Activated T-helper 2 cell treated with anti-CD3 and anti-CD28 coated beads, Interferon-gamma antibody, Interleukin-2, Interleukin-4, amounts not matched to agents 10 μg/mL and 5 μg/mL and 100 μg/mL, durations not matched to agents 14 hours and 24 hours and 36 hours (primary cell): Measurements from ENCODE around the gene BAG3. TPM values are rescaled to one million over a fixed set of nuclear protein-coding genes. Genes with fewer than 3 reads are reported as not detected.

Experiments
- DNase-seq: peaks from one replicate; pipeline ENCODE4 v3.0.0; 2021; ENCODE audit warnings: low spot score
- H3K27ac Mint-ChIP-seq: one replicate; pipeline ENCODE4 v1.8.0; 2021; ENCODE audit warnings: mixed read lengths
- H3K27me3 Mint-ChIP-seq: one replicate; pipeline ENCODE4 v1.8.0; 2021; ENCODE audit warnings: low read depth, mixed read lengths
- H3K36me3 Mint-ChIP-seq: one replicate; pipeline ENCODE4 v1.8.0; 2021; ENCODE audit warnings: low read depth, mixed read lengths
- H3K4me1 Mint-ChIP-seq: one replicate; pipeline ENCODE4 v1.8.0; 2021; ENCODE audit warnings: low read depth, mixed read lengths
- H3K4me3 Mint-ChIP-seq: one replicate; pipeline ENCODE4 v1.8.0; 2021; ENCODE audit warnings: low read depth, mild to moderate bottlenecking, moderate library complexity, mixed read lengths
- H3K9me3 Mint-ChIP-seq: one replicate; pipeline ENCODE4 v1.8.0; 2021; ENCODE audit warnings: mixed read lengths
- intact Hi-C: fragments of 100-400 bp; cut with micrococcal nuclease; formaldehyde crosslinking; loops from one replicate; pipeline ENCODE4 v1.15.1; 2023
- total RNA-seq: library from RNA; stranded (reverse); gene quantifications from 2 replicates; pipeline ENCODE4 v1.2.3, GENCODE V29; 2022

The BAG3 gene
- total RNA-seq, 1 donor from 2014 or later: 33.3 TPM

DNA sequence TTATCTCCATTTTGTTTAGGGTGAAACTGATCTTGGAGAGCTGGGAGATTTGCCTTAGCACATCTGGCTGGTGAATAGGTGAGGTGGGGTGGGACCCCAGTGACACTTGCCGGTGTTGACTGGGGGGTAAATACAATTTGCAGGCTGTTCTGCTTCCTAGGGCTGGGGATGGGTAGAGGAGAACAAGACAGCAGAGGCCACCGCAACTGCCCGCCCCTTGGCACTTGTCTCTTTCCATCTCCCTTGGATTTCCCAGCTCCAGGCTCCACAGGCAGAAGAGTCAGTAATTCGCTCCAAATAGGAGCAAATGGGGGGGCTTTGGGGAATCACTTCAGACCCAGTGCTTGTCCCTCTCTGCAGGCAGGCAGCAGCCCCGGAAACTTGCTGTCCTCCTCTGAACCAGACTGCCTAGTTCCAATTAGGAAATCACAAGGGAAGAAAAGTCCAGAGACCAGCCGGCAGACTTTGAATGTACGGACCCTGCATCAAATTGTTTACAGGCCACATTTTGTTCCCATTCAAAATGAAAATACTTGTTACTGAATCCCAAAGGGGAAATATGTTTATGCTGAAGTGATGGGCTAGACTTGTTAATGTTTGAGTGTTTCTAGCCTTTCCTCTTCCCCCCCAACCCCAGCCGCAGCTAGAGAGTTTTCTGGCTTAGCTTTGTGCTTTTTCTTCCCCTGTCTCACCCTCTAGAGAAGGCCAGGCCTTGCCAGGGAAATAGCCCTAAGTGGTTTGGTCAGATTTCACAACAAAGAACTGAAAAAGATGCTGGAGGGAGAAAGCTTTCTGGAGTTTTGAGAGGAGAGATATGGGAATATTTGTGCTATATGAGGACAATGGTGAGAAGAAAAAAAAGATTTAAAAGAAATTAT lies 64.7 kb downstream of the BAG3 start:
- Mint-ChIP-seq H3K4me1 (no peaks in the 10 kb centered on the region), H3K27ac (no peak overlapping the region), H3K27me3 (peaks cover 9% of the 10 kb centered on the region), H3K9me3 (peaks cover 11% of the 10 kb centered on the region), H3K36me3 (peaks cover 5% of the 10 kb centered on the region), H3K4me3 (no peak overlapping the region)
- no peak for DNase-seq
- intact Hi-C loops: no loop called here

DNA sequence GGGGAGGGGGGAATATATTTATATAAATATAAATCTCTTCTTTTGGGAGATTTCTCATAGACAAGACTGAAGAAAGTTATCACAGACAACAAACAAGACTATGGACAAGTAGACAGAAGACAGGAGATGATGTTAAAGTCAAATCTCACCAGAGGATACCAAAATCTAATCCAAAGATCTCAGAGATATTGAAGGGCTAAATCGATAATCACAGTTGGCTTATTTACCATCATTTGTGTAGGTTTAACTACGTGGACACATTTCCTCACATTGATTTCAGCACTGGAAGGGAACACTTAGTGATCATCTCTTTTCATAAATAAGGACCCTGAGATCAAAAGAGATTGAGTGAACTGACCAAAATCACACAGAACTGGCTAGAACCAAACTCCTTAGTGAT lies 72.0 kb downstream of the BAG3 start:
- Mint-ChIP-seq H3K27ac (no peak overlapping the region), H3K9me3 (no peaks in the 10 kb centered on the region), H3K36me3 (no peaks in the 10 kb centered on the region), H3K4me3 (no peak overlapping the region), H3K27me3 (peaks cover 4% of the 10 kb centered on the region), H3K4me1 (peaks cover 25% of the 10 kb centered on the region)
- DNase-seq: no peak
- intact Hi-C loops: no loop called here

DNA sequence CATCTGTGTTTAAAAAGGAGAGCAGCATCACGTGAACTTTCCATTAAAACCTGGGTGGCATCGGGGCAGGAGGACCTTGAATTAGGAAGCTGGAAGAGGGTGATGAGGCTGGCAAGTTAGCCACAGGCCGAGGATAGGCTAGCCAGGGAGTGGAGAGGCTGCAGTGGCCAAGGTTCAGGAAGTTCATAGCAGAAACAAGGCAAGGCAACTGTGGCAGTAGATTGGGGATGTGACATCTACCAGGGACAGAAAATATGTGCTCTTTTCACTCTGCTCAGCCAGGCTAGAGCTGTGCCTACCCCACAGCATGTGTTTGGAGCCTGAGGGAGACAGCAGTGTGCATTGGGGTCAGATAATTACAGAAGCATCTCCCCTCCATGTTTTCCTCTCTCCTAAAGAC lies 72.4 kb downstream of the BAG3 start:
- H3K9me3 Mint-ChIP-seq: no peaks in the 10 kb centered on the region
- peaks cover 29% of the 10 kb centered on the region for H3K4me1 Mint-ChIP-seq
- DNase-seq: no peak
- H3K4me3 Mint-ChIP-seq: no peak overlapping the region
- intact Hi-C loops: loop anchor here (2.0 kb wide), 1 partner anchor 67 kb away; no protein-coding TSS in a partner anchor
- H3K27ac Mint-ChIP-seq: no peak overlapping the region
- H3K27me3 Mint-ChIP-seq: peaks cover 4% of the 10 kb centered on the region
- H3K36me3 Mint-ChIP-seq: peaks cover 2% of the 10 kb centered on the region

DNA sequence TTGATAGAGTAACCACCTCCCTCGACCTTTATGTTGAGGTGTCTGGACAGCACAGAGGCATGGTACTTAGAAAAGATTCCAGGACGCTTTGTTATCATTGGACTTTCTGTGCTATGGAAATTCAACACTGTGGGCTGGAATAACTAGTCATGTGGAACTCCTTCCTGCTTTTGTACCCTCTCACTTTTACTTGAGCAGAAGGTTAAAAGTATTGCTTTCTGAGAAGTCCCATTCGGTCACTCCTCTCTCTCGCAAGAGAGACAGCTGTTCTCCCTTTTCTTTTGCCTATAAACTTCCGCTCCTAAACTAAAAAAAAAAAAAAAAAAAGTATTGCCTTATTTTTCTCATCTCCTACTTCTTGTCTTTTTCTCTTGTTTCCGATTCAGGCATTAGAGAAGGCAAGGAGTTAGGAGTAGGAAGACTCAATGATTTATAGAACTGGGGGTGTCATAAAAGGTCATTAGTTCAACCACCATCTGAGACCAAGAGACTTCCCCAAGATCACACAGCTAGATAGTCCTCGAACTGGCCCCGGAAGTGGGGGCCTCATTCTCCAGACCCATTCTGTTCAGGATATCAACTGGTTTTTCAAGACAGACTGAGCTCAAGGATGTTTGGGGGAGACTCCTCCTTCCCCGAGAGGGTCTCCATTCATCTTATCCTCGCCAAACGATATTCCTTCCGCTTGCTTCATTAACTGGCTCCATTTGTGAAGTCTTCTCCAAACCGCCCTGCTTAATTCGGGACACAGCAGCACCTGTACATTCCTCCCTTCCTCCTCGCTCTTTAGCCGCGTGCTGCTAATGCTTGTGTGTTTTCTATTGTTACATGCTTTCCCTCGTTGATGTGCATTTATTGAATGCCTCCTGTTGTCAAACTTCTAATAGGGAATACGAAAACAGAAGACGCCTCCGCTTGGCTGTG lies 73.7 kb downstream of the BAG3 start:
- Mint-ChIP-seq H3K36me3 (peaks cover 4% of the 10 kb centered on the region), H3K4me3 (peak overlapping the region; percentile 75), H3K27ac (peak overlapping the region; percentile 80), H3K4me1 (peaks cover 33% of the 10 kb centered on the region), H3K9me3 (no peaks in the 10 kb centered on the region), H3K27me3 (peaks cover 4% of the 10 kb centered on the region)
- intact Hi-C loops: loop anchor here (2.0 to 5.0 kb wide), 2 partner anchors 68 to 128 kb away; partner anchors contain the start of gene TIAL1
- no peak for DNase-seq

DNA sequence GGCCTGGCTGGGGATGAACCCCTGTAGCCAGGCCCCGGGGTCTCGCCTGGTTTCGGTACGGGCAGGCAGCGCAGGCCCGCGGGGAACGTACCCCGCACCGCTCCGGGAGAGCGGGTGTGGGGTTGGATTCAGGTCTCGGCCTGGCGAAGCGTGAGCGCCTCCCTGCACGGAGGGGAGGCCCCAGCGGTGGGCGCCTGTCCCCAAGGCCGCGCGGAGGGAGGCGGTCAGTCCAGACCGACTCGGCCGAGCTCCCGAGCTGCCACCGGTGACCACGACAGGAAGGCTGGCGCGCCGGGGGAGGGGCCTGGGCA lies 74.3 kb downstream of the BAG3 start:
- no peak for DNase-seq
- Mint-ChIP-seq H3K4me1 (peaks cover 33% of the 10 kb centered on the region), H3K4me3 (peak overlapping the region; percentile 75), H3K9me3 (no peaks in the 10 kb centered on the region), H3K27ac (peak overlapping the region; percentile 80), H3K36me3 (peaks cover 7% of the 10 kb centered on the region), H3K27me3 (peaks cover 4% of the 10 kb centered on the region)
- intact Hi-C loops: loop anchor here (2.0 to 5.0 kb wide), 2 partner anchors 69 to 128 kb away; partner anchors contain the start of gene TIAL1

DNA sequence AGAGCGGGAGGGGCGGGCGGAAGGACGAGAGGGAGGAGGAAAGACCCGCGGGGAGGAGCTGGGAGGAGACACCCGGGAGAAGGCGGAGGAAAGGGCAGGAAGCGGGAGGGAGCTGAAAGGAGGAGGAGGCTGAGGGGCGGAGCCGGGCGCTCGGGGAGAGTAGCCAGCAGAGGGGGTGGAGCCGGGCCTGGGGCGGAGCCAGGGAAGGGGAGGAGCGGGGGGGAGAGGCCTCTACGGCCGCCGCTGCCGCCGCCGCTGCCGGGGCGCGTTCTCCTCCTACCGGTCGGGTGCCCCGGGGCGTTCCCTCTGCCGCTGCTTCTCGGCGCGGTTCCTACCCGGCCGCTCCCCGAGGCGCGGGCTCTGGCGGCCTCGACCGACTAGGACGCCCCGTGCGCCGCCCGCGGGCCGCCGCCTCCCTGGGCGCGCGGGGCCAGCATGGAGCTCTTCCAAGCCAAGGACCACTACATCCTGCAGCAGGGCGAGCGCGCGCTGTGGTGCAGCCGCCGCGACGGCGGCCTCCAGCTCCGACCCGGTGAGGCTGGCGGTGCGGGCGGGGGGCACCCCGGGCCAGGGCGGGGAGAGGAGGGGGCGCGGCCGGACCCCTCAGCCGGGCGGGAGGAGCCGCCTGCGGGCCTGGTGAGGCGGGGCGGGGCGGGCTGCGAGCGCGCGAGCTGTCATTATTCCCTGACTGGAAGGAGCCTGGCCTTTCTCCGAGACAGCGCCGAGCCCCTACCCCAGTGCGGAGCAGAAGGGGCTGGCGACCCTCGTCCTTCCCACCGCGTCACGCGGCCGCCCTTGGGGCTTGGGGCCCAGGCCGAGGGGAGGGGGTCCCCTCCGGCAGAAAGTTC lies 74.9 kb downstream of the BAG3 start, which contains the start of gene INPP5F:
TSS of gene INPP5F (plus strand) at position 223 of the 848 bp plus-strand sequence. CDS start at position 436, 213 bp downstream.
- peaks cover 12% of the 10 kb centered on the region for H3K36me3 Mint-ChIP-seq
- peaks cover 33% of the 10 kb centered on the region for H3K4me1 Mint-ChIP-seq
- H3K4me3 Mint-ChIP-seq: peak within 1 kb of the TSS; percentile 83
- H3K9me3 Mint-ChIP-seq: no peaks in the 10 kb centered on the region
- DNase-seq: peak; percentile 98
- H3K27me3 Mint-ChIP-seq: peaks cover 4% of the 10 kb centered on the region
- peak within 1 kb of the TSS; percentile 80 for H3K27ac Mint-ChIP-seq
- intact Hi-C loops: loop anchor here (1.0 to 5.0 kb wide), 4 partner anchors 21 to 129 kb away; partner anchors contain the start of gene TIAL1

DNA sequence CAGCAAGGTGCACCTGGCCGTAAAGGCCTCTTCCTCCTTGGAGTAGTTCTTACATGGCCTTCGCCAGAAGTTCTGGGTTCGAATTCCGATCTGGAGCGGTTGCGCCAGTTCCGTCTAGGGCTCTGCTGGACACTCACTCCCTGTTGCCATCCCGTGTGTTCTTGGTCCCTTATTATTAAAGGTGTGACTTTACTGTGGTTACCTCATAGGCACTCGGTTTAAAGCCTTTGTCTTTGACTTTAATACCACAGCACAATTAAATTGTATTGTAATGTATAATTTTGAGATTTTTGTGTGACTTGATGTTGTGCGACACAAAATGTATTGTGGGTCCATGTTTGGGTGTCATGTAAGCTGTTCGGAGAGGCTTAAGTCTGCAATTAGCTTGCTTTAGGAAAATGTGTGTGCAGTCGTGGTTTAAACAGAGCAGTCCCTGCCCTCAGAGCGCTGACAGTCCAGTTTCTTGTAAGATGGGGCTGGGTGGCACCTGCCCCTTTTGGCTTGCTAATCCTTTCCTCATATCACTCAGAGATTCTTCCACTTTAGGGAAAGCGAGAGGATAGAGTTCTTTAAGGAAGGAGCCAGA lies 75.6 kb downstream of the BAG3 start:
- Mint-ChIP-seq H3K27me3 (peaks cover 4% of the 10 kb centered on the region), H3K4me3 (peak overlapping the region; percentile 83), H3K27ac (peak overlapping the region; percentile 43), H3K4me1 (peaks cover 33% of the 10 kb centered on the region), H3K36me3 (peaks cover 12% of the 10 kb centered on the region), H3K9me3 (no peaks in the 10 kb centered on the region)
- intact Hi-C loops: loop anchor here (1.0 to 5.0 kb wide), 3 partner anchors 21 to 129 kb away; partner anchors contain the start of gene TIAL1
- DNase-seq: no peak

Other genes starting within 250 kb of the BAG3 start
- 101 and 112 TPM in 2 replicates for gene RGS10, start 108.7 kb upstream of the BAG3 start, total RNA-seq
- 183 and 184 TPM in 2 replicates for gene TIAL1, start 54.4 kb upstream of the BAG3 start, total RNA-seq
- gene INPP5F, start 74.7 kb downstream of the BAG3 start, total RNA-seq: 10.2 and 11.9 TPM in 2 replicates
- 94.6 and 99.4 TPM in 2 replicates for gene MCMBP, start 221.5 kb downstream of the BAG3 start, total RNA-seq
- gene SEC23IP, start 241.3 kb downstream of the BAG3 start, total RNA-seq: 85.9 and 87.4 TPM in 2 replicates